Activated T-cell treated with anti-CD3 and anti-CD28 coated beads, Interleukin-2, amount 50 U/mL, for 1 hour (primary cell): ENCODE measurements around the gene PRKRIP1.
"Not testable (repeated sequence)": the region's sequence is repeated elsewhere in the genome, so short reads cannot be mapped to it uniquely, and the experiment has no call there.

Source experiments
- DNase-seq: peaks from one replicate; pipeline ENCODE4 v3.0.0-alpha.2; 2020

The PRKRIP1 gene

DNA sequence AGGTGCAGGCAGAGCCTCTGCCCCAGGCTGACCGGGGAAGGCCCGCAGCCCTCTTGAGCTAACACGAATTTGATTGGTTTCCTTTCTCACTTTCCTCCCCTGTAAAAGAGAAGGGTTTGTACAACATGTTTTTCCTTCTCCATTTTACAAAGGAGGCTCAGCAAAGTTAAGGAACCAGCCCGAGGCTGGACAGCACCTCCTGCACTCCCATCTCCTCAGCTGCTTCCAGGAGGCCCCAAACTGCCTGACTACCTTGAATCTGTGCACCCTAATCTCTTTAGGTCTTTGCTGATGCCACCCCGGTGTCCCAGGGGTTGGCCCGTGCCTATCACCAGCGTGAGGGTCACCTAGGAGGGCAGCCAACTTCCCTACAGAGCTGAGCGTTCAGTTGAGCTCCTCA, 64.3 kb downstream of the PRKRIP1 start:
- DNase-seq, result no peak

DNA sequence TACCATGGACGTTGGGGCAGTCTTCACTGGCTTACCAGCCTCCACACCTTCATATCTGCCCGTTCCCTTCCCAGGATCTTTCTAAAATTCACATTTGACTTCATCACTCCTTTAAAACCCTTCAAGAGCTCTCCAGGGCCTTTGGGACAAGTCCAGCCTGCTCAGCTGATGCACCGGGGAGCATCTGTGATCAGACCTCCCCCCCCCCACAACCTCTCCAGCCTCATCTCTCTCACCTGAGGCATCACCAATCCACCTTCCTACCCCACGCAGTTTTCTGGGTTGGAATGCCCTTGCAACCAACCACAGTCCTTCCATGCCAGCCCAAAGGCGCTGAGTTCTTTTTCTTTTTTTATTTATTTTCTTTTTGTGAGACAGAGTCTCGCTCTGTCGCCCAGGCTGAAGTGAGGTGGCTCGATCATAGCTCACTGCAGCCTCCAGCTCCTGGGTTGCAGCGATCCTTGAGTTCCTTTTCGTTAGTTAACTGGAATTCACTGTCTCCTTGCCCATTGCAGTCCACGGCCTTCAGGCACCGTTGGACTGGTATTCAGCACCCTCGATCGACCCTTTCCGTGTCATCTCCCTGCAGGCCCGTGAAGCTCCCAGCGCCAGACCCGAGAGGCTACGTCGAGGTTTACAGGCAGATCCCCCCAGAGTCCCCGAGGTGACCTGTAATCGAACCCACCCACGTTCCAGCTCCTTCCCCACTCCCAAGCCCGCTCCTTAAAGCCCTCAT, 67.8 kb downstream of the PRKRIP1 start:
- peak; percentile 33 for DNase-seq

DNA sequence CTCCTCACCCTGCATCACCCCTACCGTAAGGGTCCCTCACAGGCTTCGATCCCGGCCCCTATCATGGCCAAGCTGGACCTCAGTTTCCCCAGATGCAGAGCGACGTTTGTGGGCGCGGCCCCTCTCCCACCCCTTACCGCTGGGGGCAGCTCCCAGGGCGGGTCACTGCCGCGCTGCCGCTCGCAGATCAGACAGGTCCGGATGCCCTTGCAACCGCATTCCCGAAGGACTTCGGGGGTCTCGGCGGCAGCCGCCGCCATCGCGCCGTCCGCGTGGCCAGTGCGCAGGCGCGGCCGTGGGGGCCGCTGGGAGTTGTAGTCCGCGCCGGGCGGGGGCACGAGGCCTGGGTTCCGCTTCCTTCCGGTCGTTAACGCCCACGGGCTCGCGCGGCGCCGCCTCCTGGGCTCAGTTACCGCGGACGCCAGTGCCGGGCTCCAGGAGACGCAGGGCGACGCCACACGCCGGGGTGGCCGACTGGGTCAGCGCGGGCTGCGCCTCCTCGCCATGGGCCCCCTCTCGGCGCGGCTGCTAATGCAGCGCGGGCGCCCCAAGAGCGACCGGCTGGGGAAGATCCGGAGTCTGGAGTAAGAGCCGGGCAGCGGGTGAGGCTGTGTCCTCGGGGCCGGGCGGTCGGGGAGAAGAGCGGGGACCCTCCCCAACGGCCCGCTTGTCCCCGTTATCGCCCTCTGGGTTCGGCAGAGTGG, 68.6 kb downstream of the PRKRIP1 start, which contains the start of the genes ALKBH4 and LRWD1:
Gene ALKBH4, minus strand, starts transcription at position 287 of the 704 bp plus-strand sequence. Its CDS starts 27 bp downstream, at position 260.
Gene LRWD1, plus strand, starts transcription at position 408 of the 704 bp plus-strand sequence. Its CDS starts 97 bp downstream, at position 505.
- DNase-seq, result peak; percentile 96

DNA sequence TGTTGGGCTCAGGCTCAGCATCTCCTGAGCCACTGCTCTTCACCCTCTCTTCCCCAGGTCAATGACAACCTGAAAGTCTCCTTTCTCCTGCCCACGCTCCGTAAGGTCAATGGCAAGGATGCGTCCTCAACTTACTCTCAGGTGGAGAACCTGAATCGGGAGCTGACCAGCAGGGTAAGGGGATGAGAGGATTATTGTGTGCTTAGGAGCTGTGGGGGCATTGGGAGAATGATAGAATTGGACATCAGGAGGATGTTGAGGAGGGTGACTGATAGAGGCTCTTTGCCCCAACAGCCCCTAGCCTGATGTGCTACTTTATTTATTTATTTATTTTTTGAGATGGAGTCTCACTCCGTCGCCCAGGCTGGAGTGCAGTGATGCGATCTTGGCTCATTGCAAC, 69.9 kb downstream of the PRKRIP1 start:
- DNase-seq, result no peak

DNA sequence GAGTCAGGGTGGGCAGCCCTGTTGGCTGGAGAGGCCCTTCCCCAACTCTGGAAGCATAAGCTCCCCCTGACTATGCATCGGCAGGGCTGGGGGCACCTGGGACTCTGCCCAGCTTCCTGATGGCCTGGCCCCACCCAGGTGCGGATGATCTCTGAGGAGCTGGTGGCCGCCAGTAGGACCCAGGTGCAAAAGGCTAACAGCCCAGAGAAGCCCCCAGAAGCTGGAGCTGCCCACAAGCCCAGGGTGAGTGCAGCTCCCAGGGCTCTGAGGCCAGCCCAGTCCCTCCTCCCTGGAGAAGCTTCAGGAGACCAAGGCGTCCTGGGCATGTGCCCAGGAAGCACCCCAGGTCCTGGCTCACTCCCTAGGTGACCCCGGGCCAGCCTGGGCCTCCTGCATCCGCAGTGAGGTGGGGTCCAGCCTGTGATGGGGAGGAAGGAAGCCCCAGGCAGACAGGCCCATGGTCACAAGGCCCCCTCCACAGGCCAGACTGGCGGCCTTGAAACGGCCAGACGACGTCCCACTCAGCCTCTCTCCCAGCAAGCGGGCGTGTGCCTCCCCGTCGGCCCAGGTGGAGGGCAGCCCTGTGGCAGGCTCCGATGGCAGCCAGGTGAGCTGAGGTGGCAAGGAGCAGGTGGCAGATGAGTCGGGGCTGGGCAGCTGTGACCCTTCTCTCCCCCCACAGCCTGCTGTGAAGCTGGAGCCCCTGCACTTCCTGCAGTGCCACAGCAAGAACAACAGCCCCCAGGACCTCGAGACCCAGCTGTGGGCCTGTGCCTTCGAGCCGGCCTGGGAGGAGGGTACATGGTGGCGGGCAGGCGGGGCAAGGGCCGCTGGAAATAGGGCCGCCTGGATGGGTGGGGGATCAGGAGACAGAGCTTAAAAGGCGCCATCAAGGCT, 71.7 kb downstream of the PRKRIP1 start:
- no peak for DNase-seq

DNA sequence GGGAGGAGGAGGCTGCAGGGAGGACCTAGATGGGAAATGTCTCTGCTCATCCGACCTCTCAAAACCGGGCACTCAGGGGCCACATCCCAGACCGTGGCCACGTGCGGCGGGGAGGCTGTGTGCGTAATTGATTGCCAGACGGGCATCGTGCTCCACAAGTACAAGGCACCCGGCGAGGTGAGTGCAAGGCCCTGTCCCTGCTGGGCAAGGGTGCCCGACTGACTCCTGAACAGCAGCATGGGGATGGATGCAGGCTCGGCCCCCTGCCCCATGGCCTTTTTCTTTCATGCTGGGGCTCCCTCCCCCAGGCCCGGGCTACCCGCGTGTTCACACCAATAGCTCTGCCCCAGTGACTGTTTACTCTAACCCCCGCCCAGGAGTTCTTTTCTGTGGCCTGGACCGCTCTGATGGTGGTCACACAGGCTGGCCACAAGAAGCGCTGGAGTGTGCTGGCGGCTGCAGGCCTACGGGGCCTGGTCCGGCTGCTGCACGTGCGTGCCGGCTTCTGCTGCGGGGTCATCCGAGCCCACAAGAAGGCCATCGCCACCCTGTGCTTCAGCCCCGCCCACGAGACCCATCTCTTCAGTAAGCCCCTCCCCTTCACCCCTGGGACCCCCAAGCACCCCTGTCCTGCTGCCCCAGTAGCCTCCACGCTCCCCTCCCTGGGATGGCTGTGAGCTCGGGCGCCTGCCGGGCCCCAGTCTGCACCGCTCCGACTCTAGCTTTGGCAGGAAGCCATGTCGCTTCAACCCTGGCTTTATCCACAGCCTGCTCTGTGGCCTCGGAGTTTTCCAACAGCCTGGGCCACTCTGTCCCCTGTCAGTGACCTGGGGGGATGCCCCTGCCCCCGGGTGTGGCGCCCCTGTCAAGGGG, 72.6 kb downstream of the PRKRIP1 start:
- no peak for DNase-seq

DNA sequence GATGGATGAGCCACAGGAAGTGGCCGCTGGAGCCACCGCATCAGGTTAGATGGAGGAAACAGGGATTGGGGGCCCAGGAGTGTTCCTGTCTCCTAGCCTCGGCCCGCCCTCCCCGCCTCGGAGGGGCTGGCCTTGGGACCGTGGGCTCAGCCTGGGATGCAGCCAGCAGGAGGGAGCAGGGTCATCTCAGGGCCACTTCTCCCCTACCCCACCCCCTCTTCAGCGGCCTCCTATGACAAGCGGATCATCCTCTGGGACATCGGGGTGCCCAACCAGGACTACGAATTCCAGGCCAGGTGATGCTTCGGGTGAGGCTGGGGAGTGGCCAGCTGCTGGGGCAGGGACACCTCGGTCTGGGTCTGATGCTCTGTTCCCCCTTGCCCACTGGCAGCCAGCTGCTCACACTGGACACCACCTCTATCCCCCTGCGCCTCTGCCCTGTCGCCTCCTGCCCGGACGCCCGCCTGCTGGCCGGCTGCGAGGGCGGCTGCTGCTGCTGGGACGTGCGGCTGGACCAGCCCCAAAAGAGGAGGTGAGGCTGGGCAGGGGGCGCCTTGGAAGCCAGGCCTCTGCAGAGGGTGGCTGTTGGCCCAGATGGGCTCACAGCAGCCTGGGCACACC, 73.3 kb downstream of the PRKRIP1 start:
- DNase-seq, result no peak

DNA sequence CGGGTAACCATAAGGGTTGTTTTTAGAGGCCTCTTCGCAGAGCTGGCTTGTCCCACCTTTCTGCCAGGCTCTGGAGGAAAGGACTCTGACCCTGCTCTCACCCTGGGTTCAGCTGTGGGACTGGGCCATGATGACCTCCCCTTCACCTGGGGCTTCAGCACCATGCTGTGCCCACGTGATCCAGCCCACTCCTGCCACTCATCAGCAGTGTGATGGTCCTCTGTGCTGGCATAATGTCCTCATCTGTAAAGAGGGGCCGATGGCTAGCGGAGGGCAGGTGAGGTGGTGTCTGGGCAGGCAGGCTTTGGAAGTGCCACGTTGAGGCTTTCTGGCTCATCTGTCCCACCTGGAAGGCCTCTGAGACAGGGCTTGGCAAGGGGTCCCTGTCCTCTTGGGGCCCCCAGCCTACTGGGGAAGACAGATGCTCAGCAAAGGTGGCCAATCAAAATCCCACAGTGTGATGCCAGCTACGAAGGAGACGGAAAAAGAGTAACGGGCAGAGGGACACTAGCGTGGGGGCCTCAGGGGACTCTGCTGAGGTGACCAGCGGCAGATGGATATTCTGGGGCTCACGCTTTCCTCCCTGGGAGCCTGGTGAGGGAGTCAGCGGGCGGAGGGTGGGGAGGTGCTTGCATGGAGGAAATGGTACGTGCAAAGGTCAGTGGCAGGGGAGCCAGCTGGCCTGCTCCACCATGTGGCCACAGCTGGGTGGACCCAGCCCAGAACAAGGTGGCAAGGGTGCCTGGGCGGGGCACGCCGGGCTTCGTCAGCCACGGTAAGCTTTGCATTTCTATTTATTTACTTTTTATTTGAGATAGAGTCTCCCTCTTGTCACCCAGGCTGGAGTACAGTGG, 74.0 kb downstream of the PRKRIP1 start:
- no peak for DNase-seq

DNA sequence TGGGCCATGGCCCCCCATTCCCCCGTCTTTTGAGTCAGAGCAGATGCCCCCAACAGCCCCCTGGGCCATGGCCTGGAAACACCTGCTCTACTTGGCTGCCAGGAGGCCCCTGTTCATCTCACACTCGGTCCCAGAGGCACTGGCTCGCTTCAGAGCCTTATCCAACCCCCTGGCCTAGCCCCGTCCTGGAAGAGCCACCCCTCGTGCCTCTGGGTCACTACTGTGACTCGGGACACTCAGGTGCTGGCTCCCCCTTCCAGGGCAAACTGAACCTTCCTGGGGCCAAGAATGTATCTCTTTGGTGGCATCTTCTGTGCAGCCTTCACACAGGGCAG, 75.6 kb downstream of the PRKRIP1 start:
- no peak for DNase-seq

DNA sequence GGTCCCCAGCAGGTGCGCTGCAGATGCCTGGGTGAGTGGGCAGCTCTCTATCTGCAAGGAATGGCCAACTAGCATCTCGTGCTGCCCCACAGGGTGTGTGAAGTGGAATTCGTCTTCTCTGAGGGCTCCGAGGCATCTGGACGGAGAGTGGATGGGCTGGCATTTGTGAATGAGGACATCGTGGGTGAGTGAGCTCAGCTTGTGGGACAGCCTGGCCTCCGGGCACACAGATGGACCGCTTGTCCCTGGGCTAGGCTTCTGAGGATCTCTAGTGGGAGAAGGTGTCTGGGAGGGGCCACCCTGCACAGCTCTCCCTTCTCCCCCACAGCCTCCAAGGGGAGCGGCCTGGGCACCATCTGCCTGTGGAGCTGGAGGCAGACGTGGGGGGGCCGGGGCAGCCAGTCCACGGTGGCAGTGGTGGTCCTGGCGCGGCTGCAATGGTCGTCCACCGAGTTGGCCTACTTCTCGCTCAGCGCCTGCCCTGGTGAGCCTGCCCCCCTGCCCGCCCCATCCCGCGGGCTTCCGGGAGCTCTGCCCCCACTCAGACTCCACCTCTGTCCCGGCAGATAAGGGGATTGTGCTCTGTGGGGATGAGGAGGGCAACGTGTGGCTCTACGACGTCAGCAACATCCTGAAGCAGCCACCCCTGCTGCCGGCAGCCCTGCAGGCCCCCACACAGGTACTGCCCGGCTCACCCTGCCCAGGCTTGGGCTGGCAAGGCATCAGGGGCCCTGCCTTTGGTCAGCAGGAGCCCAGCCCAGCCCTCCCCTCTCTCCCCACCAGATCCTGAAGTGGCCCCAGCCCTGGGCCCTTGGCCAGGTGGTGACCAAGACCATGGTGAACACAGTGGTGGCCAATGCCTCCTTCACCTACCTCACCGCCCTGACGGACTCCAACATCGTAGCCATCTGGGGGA, 76.2 kb downstream of the PRKRIP1 start:
- no peak for DNase-seq

DNA sequence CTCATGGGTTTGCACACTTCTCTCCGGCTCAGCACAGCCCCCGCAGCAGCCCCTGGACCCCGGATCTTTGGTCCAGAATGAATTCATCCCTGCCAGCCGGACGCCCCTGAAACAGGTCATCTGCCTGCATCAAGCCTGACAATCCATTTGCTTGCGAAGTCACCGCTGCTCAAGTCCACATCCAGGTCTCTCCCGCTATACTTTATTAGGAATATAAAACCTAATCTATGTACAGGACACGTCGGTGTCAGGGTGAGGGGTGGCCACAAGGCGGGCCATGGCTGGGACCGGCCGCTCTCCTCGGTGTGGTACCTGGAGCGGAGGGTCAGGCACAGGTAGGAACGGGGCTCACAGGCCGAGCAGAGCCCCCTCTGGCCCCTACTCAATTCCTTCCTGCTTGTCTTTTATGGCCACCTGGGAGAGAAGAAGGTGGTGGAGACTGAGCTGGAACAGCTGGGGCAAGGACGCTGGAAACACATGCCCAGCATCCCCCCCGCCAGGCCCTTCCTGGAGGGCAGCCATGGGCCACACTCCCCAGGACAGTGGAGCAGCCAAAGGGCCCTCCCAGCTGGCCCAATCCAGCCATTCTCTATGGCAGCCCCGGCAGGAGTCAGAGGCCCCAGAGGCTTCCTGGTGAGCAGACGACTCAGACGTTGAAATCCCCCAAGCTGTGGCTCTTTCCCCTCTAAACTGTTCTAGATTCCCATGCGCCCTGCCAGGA, 77.3 kb downstream of the PRKRIP1 start:
- no peak for DNase-seq

DNA sequence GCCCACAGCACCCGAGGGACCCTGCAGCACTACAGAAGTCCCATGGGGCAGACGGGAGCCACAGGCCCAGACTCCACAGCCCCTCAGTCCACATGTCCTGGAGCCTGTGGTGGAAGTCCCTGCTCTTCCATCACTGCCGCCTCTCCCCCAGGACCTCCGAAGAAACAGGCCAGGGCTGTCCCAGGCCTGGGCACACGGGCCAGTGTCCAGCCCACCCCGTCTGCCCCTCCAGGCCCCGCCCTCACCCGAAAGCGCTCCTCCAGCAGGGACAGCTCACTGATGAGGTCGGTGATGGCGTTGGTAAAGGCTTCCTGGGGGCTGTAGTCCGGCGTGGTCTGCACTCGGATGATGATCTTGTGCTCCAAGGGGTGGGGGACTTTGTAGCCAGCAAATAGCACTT, 78.0 kb downstream of the PRKRIP1 start:
- not testable (repeated sequence) for DNase-seq

DNA sequence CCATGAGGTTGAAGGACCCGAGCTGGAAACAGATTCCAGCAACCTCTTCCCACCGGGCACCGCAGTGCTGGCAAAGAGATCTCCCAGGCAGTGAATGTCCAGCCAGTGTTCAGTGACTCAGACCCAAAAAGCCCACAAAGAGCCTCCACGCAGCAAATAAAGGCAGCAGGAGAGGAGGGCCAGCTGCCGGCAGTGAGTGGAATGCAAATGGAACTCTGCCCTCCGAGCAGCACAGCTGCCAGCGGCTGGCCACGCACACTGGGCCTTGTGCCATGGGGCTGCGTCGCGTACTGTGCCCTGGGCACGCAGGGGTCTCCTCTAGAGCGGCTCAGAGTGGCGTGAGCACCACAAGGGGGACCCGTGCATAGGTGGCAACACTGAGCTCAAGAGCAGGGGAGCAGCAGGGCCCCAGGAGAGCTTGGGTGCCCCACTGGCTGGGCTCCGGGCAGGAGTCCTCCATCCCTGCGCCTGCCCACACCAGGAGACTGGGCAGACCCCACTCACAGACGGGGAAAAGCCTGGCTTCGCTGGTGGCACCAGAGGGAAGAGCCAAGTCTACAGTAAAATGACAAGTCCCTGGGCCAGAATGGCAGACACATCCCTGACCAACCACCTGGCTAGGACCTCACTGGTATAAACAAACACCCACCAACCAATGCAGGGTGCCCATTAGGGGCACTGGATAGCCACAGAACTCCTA, 78.7 kb downstream of the PRKRIP1 start:
- not testable (repeated sequence) for DNase-seq
